Measurements from ENCODE around the gene METAP1D.
"Not testable (repeated sequence)": the region's sequence is repeated elsewhere in the genome, so short reads cannot be mapped to it uniquely, and the experiment has no call there.

The METAP1D gene

GRCh38 chr2:171996021-171996420 is 3.7 kb upstream of the METAP1D start:
- 88 to 92% methylated on average over 2 to 5 of the region's 5 CpGs for WGBS, 2 experiments (ENCODE audit: insufficient coverage in 2 of 2)
- Histone ChIP-seq H3K9me3 (ENCODE audit: control insufficient read depth, low read length) (no peaks in the 10 kb centered on the region), H3K36me3 (ENCODE audit: control insufficient read depth, insufficient read depth, low read length) (no peaks in the 10 kb centered on the region), H3K27ac (ENCODE audit: low read depth, low read length, severe bottlenecking) (no peak overlapping the region), H3K4me3 (ENCODE audit: extremely low read depth, insufficient read depth, low read length, poor library complexity, severe bottlenecking) (no peak overlapping the region), H3K4me1 (ENCODE audit: control insufficient read depth, insufficient read depth, low read length, poor library complexity, severe bottlenecking) (no peaks in the 10 kb centered on the region)

GRCh38 chr2:171997031-171997430 is 2.7 kb upstream of the METAP1D start:
- H3K36me3 ChIP-seq (ENCODE audit: control insufficient read depth, insufficient read depth, low read length); H3K4me1 ChIP-seq (ENCODE audit: control insufficient read depth, insufficient read depth, low read length, poor library complexity, severe bottlenecking); H3K27ac ChIP-seq (ENCODE audit: low read depth, low read length, severe bottlenecking); H3K4me3 ChIP-seq (ENCODE audit: extremely low read depth, insufficient read depth, low read length, poor library complexity, severe bottlenecking); H3K9me3 ChIP-seq (ENCODE audit: control insufficient read depth, low read length): not testable (repeated sequence)
- WGBS, 2 experiments (ENCODE audit: insufficient coverage in 2 of 2), result 89 to 100% methylated on average over 2 of the region's 5 CpGs

GRCh38 chr2:171999161-171999560 is 592 bp upstream of the METAP1D start:
- 60 to 82% methylated on average over 4 of the region's 4 CpGs for WGBS, 2 experiments (ENCODE audit: insufficient coverage in 2 of 2)
- Histone ChIP-seq H3K4me3 (ENCODE audit: extremely low read depth, insufficient read depth, low read length, poor library complexity, severe bottlenecking) (peak overlapping the region; percentile 52), H3K27ac (ENCODE audit: low read depth, low read length, severe bottlenecking) (no peak overlapping the region), H3K4me1 (ENCODE audit: control insufficient read depth, insufficient read depth, low read length, poor library complexity, severe bottlenecking) (no peaks in the 10 kb centered on the region), H3K9me3 (ENCODE audit: control insufficient read depth, low read length) (no peaks in the 10 kb centered on the region), H3K36me3 (ENCODE audit: control insufficient read depth, insufficient read depth, low read length) (no peaks in the 10 kb centered on the region)

GRCh38 chr2:172000696-172001361 is 1.1 kb downstream of the METAP1D start:
- Histone ChIP-seq H3K4me1 (ENCODE audit: control insufficient read depth, insufficient read depth, low read length, poor library complexity, severe bottlenecking) (no peaks in the 10 kb centered on the region), H3K27ac (ENCODE audit: low read depth, low read length, severe bottlenecking) (no peak overlapping the region), H3K9me3 (ENCODE audit: control insufficient read depth, low read length) (no peaks in the 10 kb centered on the region), H3K36me3 (ENCODE audit: control insufficient read depth, insufficient read depth, low read length) (no peaks in the 10 kb centered on the region), H3K4me3 (ENCODE audit: extremely low read depth, insufficient read depth, low read length, poor library complexity, severe bottlenecking) (peak overlapping the region; percentile 52)
- 97 to 98% methylated on average over 5 of the region's 13 CpGs for WGBS, 2 experiments (ENCODE audit: insufficient coverage in 2 of 2)

GRCh38 chr2:172007372-172007771 is 7.6 kb downstream of the METAP1D start:
- 88 to 92% methylated on average over 1 of the region's 1 CpG for WGBS, 2 experiments (ENCODE audit: insufficient coverage in 2 of 2)
- H3K4me3 ChIP-seq (ENCODE audit: extremely low read depth, insufficient read depth, low read length, poor library complexity, severe bottlenecking), result no peak overlapping the region
- no peaks in the 10 kb centered on the region for H3K36me3 ChIP-seq (ENCODE audit: control insufficient read depth, insufficient read depth, low read length)
- no peaks in the 10 kb centered on the region for H3K9me3 ChIP-seq (ENCODE audit: control insufficient read depth, low read length)
- H3K27ac ChIP-seq (ENCODE audit: low read depth, low read length, severe bottlenecking), result no peak overlapping the region
- no peaks in the 10 kb centered on the region for H3K4me1 ChIP-seq (ENCODE audit: control insufficient read depth, insufficient read depth, low read length, poor library complexity, severe bottlenecking)

GRCh38 chr2:172009823-172010222 is 10.1 kb downstream of the METAP1D start:
- H3K9me3 ChIP-seq (ENCODE audit: control insufficient read depth, low read length), result no peaks in the 10 kb centered on the region
- no peaks in the 10 kb centered on the region for H3K36me3 ChIP-seq (ENCODE audit: control insufficient read depth, insufficient read depth, low read length)
- no peak overlapping the region for H3K27ac ChIP-seq (ENCODE audit: low read depth, low read length, severe bottlenecking)
- H3K4me1 ChIP-seq (ENCODE audit: control insufficient read depth, insufficient read depth, low read length, poor library complexity, severe bottlenecking), result no peaks in the 10 kb centered on the region
- WGBS, 2 experiments (ENCODE audit: insufficient coverage in 2 of 2), result 96% methylated on average over 3 to 4 of the region's 4 CpGs
- H3K4me3 ChIP-seq (ENCODE audit: extremely low read depth, insufficient read depth, low read length, poor library complexity, severe bottlenecking), result no peak overlapping the region

- no peak overlapping the region for H3K4me3 ChIP-seq (ENCODE audit: extremely low read depth, insufficient read depth, low read length, poor library complexity, severe bottlenecking)
- no peak overlapping the region for H3K27ac ChIP-seq (ENCODE audit: low read depth, low read length, severe bottlenecking)
- WGBS, 2 experiments (ENCODE audit: insufficient coverage in 2 of 2), result 60 to 93% methylated on average over 2 to 3 of the region's 11 CpGs
- no peaks in the 10 kb centered on the region for H3K4me1 ChIP-seq (ENCODE audit: control insufficient read depth, insufficient read depth, low read length, poor library complexity, severe bottlenecking)
- no peaks in the 10 kb centered on the region for H3K36me3 ChIP-seq (ENCODE audit: control insufficient read depth, insufficient read depth, low read length)
- no peaks in the 10 kb centered on the region for H3K9me3 ChIP-seq (ENCODE audit: control insufficient read depth, low read length)
Measured at GRCh38 chr2:172011812-172012575, 12.2 kb downstream of the METAP1D start.

- Histone ChIP-seq H3K4me1 (ENCODE audit: control insufficient read depth, insufficient read depth, low read length, poor library complexity, severe bottlenecking) (no peaks in the 10 kb centered on the region), H3K9me3 (ENCODE audit: control insufficient read depth, low read length) (no peaks in the 10 kb centered on the region), H3K4me3 (ENCODE audit: extremely low read depth, insufficient read depth, low read length, poor library complexity, severe bottlenecking) (no peak overlapping the region), H3K27ac (ENCODE audit: low read depth, low read length, severe bottlenecking) (no peak overlapping the region), H3K36me3 (ENCODE audit: control insufficient read depth, insufficient read depth, low read length) (no peaks in the 10 kb centered on the region)
- WGBS, 2 experiments (ENCODE audit: insufficient coverage in 2 of 2), result 68 to 74% methylated on average over 7 to 9 of the region's 9 CpGs
Measured at GRCh38 chr2:172012677-172013391, 13.1 kb downstream of the METAP1D start.

GRCh38 chr2:172013396-172013795 is 13.6 kb downstream of the METAP1D start:
- no peak overlapping the region for H3K27ac ChIP-seq (ENCODE audit: low read depth, low read length, severe bottlenecking)
- H3K36me3 ChIP-seq (ENCODE audit: control insufficient read depth, insufficient read depth, low read length), result no peaks in the 10 kb centered on the region
- 53 to 55% methylated on average over 3 of the region's 4 CpGs for WGBS, 2 experiments (ENCODE audit: insufficient coverage in 2 of 2)
- no peak overlapping the region for H3K4me3 ChIP-seq (ENCODE audit: extremely low read depth, insufficient read depth, low read length, poor library complexity, severe bottlenecking)
- H3K4me1 ChIP-seq (ENCODE audit: control insufficient read depth, insufficient read depth, low read length, poor library complexity, severe bottlenecking), result no peaks in the 10 kb centered on the region
- no peaks in the 10 kb centered on the region for H3K9me3 ChIP-seq (ENCODE audit: control insufficient read depth, low read length)

GRCh38 chr2:172021074-172021931 is 21.6 kb downstream of the METAP1D start:
- WGBS, 2 experiments (ENCODE audit: insufficient coverage in 2 of 2), result 52 to 67% methylated on average over 1 to 3 of the region's 8 CpGs
- Histone ChIP-seq H3K36me3 (ENCODE audit: control insufficient read depth, insufficient read depth, low read length) (no peaks in the 10 kb centered on the region), H3K4me3 (ENCODE audit: extremely low read depth, insufficient read depth, low read length, poor library complexity, severe bottlenecking) (no peak overlapping the region), H3K27ac (ENCODE audit: low read depth, low read length, severe bottlenecking) (peak overlapping the region; percentile 66), H3K4me1 (ENCODE audit: control insufficient read depth, insufficient read depth, low read length, poor library complexity, severe bottlenecking) (peaks cover 15% of the 10 kb centered on the region), H3K9me3 (ENCODE audit: control insufficient read depth, low read length) (no peaks in the 10 kb centered on the region)
